DMS53 treated with DMSO at 0.1 percent for 48 hours (cell line): ENCODE data around the gene SCYGR7.
"Not testable (repeated sequence)": the region's sequence is repeated elsewhere in the genome, so short reads cannot be mapped to it uniquely, and the experiment has no call there.

Experiments used
- DNase-seq: peaks from one replicate; lab custom pipeline; 2025; ENCODE audit not compliant: unreplicated experiment; lab: John Stamatoyannopoulos, UW

Gene SCYGR7

DNA sequence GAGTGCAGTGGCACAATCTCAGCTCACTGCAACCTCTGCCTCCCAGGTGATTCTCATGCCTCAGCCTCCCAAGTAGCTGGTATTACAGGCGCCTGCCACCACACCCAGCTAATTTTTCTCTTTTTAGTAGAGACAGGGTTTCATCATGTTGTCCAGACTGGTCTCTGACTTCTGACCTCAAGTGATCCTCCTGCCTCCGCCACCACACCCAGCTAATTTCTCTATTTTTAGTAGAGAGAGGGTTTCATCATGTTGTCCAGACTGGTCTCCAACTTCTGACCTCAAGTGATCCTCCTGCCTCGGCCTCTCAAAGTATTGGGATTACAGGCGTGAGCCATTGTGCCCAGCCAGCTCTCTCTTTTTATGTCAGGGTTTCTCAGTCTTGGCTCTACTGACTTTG, 28.1 kb downstream of the SCYGR7 start:
- not testable (repeated sequence) for DNase-seq

DNA sequence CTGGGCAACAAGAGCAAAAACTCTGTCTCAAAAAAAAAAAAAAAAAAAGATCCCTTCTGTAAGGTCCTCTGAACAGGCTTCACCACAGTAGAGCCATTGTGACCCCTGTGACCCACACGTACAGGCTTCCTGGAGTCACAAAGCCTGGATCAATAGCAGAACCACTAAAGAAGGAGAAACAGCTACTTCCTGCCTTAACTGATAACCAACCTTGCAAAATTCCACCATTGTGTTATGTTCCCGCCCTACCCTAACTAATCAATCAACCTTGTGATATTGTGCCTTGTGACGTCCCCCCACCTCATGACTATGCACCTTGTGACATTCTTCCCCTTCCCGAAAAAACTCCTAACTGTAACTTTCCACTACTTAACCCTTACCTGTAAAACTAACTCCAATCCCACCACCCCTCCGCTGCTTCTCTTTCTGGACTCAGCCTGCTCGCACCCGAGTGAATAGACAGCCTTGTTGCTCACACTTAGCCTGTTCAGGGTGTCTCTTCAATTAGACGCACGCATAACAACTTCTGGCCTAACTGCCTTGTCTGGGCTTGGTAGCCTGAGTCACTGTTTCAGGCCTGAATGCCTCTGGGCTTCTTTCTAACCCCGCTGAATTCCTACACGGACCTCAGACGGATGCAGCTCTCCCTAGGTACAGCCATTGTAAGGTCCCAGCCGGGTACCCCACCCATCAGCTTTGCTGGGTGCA, 31.4 kb downstream of the SCYGR7 start:
- no peak for DNase-seq

DNA sequence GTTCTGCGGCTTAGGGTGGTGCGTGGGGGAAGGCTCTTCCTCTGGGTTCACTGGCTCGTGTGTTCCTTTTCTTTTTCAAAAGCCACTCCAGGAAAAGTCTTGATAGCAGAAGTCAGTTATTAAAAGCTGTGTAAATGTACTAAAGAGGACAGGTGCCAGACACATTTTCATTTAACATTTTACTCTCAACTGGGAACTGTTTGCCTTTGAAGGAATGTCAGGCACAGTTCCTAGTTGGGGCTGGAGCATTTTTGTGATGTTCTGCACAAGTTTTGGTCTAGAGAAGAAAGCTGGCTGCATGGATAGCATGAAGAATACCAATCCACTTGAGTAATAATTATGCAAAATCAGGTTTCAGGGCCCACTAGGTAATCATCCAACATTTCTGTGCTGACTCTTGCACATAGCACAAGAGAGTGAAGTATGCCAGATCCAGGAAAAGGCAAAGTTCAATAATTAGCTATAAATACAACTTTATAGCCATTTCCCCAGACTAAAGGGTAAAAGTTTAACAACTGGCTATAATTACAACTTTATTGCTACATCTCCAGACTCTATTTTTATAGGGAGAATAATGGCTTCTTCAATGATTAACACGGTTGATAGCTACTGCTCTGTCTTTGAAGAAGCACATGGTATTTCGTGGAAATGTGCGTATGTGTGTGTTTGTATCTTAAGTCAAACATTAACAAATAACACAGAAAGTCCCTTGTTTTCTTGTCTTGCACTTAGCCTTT, 33.8 kb downstream of the SCYGR7 start:
- no peak for DNase-seq

DNA sequence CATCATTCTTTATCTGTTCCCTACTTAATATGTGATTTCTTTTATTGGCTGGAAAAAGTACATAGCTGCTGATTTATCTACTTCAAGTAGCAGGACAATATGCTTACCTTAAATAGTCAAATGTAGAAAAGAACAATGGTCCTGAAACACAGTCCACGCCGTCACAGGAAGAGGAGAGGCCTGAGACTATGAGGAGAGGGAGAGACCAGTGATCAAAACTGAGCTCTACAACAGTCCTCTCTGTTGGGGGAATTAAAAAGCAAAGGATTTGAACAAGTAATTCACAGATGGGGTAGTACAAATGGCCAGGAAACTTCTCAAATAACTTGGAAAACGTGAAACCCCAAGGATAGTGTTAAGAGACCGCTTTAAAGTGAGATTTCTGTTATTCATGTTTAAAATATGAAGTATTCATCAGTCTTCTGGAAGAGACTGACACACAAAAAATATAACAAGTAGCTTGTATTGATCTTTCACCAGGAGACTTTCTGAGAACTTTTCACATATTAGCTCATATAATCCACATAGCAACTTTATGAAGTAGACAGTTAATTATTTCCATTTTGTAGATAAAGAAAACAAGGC, 37.7 kb downstream of the SCYGR7 start:
- DNase-seq, result no peak

DNA sequence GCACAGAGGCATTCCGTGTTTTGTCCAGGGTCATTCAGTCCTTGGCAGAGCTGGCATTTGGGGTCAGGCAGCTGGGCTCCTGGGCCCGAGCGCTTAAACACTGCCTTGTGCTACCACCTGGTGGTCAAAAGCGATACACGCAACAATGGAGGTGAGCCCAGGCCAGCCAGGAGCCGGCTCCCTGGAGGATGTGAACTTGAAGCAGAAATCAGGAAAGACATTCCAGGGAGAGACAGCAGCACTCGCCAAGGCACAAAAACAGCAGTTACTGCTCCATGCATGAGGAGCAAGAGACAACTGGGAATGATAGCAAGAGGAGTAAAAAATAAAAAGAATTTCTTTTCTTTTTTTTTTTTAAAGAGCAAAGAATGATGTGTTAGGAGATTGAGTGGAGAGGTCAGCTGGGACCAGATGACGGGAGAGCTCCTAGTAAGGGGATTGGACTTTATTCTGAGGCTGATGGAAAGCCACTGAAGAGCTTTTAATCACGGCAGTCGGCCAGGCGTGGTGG, 38.3 kb downstream of the SCYGR7 start:
- DNase-seq, result peak; percentile 59

DNA sequence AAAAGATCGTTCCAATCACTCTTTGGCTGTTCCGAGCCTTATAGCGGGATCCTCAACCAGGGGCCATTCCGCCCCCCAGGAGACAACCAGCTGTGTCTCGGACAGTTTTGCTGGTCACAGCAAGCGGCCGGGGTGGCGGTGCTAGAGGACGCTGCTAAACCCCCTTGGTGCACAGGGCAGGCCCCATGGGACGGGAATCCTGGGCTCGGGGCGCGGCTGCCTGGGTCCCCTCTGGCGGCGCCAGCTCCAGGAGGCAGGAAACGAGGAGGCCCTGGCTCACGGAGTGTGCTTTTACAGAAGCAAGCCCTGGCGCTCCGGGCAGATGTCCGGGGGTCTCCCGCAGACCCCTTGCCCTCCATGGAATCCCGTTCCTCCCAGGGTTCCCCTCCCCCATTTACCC, 39.7 kb downstream of the SCYGR7 start:
- DNase-seq, result no peak

DNA sequence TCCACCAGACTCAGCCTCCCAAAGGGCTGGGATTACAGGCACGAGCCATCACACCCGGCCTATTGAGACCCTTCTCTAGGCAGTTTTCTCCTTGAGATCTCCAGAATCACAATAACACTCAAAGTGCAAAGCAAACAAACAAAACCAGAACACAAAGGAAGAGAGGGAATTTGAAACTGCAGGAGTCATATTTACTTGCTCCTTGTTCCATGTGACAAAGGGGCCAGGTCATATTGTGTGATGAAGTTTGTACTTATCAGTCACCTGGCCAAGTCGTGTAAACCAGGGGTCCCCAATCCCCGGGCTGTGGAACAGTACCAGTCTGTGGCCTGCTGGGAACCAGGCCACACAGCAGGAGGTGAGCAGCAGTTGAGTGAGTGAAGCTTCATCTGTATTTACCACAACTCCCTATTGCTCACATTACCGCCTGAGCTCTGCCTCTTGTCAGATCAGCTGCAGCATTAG, 44.1 kb downstream of the SCYGR7 start:
- DNase-seq, result peak; percentile 73

DNA sequence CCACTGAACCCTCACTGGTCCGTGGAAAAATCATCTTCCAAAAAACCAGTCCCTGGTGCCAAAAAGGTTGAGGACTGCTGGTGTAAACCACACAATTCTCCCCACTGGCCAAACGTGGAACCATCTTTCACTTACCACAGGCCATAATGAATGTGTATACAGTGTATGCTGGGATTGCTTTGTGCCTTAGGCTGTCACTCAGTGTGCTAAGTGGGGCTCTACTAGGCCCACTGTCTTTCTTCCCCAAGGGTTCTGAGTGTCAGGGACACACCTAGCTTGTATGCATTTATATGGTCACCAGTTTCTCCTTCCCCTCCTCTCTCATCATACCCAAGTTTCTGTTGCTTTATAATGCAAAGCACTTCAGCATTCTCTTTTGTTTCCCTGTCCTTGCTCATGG, 44.8 kb downstream of the SCYGR7 start:
- DNase-seq, result no peak

DNA sequence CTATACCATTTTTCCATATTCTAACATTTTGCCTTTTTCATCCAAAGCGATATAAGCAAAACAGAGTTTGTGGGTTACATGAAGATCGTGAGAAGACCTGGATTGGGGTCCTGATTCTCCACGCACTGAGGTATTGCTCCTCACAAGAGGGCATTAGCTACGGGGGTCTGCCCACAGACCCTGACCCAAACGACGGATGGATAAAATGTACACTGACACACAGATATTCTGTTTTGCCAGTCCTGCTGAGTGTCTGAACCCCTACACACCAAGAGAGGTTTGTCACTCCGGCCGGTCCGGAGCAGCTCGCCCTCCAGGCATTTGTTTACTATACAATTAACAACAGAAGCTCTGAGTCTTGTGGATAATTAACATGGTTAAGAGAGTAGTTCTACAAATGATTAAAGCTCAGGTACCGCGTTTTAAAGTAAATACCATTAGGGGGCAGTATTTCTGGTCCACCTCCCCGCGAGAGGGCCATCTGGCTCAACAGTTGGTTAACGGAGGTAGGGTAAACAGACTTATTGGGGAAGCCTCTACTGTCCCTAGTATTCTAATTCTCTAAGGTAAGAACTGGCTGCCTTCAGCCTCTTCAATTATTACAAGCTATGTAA, 46.0 kb downstream of the SCYGR7 start:
- no peak for DNase-seq

DNA sequence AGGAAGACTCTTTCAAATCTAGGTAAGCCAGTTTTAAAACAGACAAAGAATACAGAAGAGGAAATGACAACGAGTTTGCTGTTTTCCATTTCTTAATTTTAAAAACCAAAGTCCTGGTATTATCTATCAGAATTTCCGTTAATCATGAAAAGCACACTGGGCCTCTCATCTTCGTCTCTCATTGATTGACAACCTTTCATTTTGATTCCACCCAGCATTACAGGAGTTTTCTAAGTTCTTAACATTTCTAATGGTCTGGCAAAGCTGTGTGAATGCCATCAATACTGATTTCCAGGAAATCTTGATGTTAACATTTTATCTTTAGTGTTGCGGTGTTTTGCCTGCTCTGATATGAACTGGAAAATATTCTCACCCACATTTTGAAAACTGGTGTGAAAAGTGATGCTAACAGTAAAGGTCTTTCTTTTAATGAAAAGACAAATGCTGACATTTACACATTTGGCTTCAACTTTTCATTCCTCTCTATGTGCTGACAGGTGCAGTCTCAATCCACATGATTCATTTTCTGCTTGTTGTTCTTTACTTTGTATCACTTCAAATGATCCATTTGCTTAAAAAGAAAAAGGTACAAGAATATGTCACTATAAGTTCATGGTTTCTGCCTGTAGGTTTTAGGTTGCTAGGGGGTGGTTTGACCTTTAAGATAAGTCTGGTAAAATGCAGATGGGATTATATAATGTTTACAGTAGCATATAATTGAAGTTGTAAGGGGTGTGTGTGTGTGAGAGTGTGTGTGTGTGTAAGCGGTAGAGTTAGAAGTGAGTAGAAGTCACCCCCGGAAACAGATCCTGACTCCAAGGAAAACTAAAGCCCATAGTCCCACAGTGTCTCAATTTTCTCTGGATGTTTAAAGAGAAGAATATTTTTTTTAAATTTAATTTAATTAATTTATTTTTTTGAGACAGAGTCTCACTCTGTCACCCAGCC, 47.0 kb downstream of the SCYGR7 start:
- DNase-seq, result no peak
